ENCODE measurements around the gene STX12.

Gene STX12

DNA sequence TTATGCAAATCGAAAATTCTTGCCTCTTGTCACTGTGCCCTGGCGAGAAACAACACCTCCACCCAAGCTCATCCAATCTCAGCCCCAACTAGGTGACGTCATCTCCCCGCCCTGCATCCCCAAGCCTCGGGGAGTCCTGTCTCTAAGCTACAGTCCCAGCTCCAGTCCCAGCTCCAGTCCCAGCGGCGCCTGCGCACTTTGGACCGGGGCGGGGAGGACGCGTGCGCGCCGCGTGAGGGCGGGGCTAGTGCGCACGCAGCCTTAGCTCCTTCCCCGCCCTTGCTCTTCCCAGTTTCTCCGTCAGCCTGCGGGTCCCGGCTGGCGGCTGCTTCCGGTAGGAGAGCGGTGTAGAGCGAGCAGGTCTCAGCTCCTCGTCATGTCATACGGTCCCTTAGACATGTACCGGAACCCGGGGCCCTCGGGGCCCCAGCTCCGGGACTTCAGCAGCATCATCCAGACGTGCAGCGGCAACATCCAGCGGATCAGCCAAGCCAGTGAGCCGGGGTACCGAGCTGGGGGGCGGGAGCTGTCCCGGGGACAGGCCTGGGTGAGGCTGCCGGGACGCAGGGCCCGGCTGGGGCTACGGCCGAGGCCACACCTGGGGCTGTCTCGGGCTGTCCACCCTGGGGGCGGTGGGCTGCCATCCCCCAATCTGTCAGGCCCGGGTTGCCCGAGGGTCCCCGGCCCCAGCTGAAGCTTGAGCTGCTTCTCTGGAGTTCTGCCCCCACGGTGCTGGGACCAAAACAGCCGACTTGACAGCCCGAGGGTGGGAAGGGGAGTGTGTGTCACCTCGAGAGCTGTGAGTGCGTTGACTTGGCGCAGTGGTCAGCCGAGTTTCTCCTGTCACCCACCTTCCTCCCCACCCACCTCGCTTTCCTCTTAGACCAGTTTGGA, at the start of gene STX12:
Gene STX12 (plus strand): TSS at position 288 of the 894 bp plus-strand sequence. CDS start 89 bp downstream, at position 377.
- peak; percentile 98 for DNase-seq (ENCODE audit: low read depth)

DNA sequence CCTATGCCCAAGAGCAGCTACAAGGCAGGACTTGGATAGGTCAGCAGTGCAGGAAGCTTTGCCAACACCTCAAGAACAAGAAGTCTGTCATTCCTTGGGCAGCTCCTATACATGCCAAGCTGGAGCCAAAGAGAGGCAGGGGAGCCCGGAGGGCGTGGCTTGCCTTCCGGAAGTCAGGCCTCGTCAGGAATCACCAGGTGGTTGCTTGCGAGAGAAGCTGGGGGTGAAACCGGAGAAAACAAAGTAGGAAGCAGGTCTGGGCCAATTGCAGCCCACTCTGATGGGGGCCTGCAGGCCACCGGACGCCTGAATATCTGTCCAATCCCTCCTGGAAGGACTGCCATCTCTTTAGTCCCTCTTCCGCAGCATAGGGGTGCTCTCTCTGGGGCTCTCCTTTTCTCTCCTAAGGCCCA, 48.1 kb upstream of the STX12 start:
- DNase-seq (ENCODE audit: low read depth), result no peak

DNA sequence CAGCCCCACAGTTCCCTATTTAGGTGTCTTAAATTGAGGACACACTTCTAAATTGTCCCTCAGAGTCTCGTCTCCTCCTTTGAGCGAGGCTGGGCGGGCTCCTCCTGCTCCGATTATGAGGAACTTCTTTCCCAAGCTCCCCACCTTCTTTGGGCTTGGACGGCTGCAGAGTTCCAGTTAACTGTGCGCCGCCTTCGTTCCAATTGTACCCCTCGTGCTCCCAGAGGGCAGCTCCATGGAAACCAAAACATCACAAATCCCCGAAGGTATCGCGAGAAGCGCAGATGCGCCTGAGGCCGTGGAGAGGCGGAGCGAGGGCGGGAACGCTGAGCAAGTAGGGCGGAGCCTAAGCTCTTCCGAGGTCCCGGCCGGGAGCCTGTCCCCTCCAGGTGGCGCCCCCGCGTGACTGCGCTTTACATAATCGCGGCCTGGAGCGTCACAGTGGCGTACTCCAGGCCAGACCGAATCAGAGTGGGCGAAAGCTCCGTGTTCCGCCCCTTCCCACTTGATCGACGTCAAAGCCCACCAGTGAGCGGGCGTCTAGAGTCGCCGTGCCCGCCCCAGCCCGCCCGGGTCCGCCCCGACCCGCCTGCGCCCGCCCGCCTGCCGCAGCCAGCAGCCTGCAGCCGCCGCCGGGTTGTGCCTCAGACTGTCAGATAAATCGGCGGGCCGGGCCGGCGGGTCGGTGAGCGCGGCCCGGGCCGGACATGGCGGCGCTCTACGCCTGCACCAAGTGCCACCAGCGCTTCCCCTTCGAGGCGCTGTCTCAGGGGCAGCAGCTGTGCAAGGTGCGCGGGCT, 47.4 kb upstream of the STX12 start, which contains the start of gene FAM76A:
Gene FAM76A (plus strand): TSS at position 588 of the 799 bp plus-strand sequence. CDS start 120 bp downstream, at position 708.
- peak; percentile 98 for DNase-seq (ENCODE audit: low read depth)

DNA sequence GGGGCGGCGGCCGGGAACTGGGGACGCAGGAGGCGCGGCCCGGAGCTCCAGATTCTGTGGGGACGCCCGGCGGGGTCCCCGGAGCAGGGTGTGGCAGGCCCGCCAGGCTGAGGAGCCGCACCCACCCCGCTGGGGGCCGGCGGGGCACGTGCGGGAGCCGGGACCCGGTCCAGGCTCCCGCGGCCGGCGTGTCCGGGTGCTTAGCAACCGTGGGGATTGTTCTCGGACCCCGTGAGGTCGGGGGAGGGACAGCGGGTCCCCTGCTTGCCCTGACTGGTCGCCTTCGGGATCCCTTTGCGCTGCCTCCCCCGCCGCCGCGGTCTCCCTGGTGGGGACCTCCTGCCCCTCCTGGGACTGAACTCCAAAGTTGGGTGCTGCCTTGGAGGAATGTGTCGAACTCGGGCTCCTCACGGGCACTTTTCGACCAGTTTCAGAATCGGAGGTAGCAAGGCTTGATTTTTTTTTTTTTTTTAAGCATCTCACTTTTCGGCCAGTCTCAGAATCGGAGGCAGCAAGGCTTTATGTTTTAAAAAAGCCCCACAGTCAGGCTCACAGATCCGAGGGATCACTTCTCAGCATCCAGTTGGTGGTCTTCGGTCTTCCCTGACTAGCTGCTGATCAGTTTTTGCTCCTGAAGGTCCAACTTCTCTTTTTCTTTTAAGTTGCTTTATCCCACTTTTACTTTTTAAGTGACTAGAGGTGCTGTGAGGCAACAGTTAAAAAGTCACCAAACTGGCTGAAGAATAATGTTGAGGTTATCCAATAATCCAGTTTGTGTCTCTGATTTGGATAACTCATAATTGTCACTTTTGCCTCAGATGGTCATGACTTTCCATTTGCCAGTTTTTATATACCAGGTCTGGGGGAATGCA, 46.6 kb upstream of the STX12 start:
- peak; percentile 29 for DNase-seq (ENCODE audit: low read depth)

DNA sequence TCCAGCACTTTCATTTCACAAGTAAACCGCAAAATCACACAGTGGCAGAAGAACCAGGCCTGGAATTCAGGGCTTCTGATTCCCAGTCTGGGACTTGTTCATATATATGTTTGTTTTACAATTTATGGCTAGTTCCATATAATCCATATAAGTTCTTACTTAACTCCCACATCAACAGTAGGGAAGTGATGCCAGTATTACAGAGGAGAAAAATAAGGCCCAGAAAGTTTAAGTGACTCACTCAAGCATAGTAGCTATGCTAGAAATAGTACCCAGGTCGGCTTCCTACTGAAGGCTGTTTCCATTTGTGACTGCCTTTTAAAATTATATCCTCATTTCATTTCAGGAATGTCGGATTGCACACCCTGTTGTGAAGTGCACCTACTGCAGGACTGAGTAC, 45.9 kb upstream of the STX12 start:
- DNase-seq (ENCODE audit: low read depth), result no peak

DNA sequence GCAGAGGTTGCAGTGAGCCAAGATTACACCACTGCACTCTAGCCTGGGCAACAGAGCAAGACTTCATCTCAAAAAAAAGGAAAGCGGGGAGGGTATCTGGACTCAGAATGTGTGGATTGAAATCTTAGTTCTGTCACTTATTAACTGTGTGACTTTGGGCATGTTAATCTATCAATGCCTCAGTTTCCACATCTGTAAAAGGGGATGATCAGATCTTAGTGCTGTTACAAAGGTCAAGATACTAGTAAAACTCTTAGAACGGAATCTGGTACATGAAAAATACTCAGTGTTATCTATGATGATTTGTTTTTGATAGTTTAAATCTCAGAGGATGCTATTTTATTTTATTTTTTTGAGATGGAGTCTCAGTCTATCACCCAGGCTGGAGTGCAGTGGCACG, 36.8 kb upstream of the STX12 start:
- no peak for DNase-seq (ENCODE audit: low read depth)

DNA sequence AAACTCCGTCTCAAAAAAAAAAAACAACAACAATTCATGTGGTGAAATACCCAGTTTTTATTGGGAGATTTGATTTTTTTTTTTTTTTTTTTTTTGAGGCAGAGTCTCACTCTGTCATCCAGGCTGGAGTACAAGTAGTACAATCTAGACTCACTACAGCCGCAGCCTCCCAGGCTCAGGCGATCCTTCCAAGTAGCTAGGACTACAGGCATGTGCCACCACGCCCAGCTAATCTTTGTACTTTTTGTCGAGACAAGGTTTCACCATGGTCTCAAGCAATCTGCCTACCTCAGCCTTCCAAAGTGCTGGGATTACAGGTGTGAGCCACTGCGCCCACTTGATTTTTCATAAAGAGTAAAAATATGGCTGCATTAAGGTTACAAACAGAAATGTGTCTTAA, 31.9 kb upstream of the STX12 start:
- DNase-seq (ENCODE audit: low read depth), result no peak

DNA sequence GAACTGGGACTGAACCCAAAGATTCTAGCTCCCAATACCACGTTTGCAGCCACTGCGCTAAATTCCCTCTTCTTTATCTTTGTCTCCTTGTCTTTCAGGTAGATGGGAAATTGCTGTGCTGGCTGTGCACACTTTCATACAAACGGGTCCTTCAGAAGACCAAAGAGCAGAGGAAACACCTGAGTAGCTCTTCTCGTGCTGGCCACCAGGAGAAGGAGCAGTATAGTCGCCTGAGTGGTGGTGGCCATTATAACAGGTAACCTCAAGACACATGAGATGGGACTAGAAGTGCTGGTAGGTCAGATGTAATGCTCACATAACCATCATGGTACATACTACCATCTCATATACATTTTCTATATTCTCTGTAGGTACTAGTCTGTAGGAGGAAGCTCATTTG, 28.5 kb upstream of the STX12 start:
- no peak for DNase-seq (ENCODE audit: low read depth)

DNA sequence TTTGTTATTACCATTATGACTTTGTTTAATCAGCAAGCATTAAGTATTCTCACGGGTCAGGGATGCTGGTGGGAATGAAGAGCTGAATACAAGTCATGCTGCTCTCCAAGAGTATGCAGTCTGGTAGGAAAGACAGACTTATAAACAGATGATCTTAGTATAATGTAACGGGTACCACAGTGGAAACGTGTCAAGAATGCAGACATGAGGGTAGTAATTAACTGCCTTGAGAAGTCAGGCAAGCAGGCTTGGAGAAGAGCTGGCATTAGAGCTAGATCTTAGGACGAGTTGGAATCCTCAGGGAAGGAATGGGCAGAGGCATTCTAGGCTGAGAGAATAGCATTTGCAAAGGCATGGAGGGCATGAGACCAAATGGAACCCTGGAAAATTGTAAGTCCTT, 27.6 kb upstream of the STX12 start:
- no peak for DNase-seq (ENCODE audit: low read depth)

DNA sequence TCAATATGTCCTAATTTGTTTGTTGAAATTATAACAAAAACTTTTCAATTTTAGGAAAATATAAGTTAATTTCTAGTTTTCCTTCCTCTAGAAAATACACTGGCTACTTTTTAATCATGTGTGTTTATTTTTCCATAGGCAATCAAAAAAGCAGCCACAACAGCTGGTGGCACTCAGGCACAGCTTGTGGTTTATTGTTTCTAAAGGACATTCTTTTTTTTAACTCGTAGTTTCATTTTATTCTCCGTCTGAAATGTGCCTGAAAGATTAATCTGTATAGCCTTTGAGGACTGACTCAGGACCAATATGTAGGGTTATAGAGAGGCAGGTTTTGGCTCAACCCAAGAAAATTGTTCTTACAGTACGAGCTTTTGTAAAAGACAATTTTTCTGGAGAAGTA, 20.7 kb upstream of the STX12 start:
- DNase-seq (ENCODE audit: low read depth), result no peak

DNA sequence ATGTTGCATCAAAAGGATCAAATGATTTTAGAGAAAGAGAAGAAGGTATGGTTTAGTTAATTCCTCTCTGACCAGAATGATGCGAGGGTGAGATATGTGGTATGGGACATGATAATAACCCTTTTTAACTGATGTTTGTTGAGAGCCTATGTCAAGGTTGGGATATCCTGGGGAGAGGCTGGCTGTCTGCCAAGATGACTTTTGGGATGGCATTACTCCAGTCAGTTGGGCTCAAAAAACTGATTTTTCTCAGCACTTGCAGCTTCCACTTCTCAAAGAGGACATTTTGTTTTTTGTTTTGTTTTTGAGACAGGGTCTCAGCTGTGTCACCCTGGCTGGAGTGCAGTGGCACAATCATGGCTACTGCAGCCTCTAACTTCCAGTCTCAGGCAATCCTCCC, 17.7 kb upstream of the STX12 start:
- DNase-seq (ENCODE audit: low read depth), result no peak

DNA sequence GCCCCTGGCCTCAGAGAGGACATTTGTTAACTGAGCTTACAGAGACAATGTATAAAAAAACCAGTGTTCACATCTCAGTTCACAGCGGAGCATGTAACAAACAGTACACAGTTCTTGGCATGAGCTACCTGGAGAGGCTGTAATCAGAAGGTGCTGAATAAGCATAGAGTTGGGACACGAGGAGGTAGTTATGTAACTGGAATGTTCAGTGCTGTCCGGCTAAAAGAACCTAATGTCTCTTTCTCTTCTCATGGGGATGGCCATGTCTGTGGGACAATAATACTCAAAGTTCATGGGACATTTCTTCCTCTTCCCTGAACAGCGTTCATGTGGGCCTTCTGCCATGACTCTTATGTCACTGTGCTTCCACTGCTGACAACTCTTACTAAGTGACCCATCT, 17.2 kb upstream of the STX12 start:
- DNase-seq (ENCODE audit: low read depth), result no peak

DNA sequence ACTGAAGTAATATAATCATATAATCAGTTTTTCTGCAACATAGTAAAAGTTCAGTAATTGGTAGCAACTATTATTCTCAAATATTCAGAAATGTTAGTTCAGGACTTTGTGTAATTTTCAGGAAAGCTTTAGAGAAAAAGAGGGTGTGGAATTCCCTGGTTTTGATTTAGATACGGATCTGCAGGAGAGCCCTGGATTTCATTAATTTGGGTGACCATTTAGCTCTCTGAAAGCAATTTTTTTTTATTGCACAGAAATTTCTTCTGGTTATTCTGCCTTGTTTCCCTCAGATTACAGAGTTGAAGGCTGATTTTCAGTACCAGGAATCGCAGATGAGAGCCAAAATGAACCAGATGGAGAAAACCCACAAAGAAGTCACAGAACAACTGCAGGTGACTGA, 13.8 kb upstream of the STX12 start:
- no peak for DNase-seq (ENCODE audit: low read depth)

DNA sequence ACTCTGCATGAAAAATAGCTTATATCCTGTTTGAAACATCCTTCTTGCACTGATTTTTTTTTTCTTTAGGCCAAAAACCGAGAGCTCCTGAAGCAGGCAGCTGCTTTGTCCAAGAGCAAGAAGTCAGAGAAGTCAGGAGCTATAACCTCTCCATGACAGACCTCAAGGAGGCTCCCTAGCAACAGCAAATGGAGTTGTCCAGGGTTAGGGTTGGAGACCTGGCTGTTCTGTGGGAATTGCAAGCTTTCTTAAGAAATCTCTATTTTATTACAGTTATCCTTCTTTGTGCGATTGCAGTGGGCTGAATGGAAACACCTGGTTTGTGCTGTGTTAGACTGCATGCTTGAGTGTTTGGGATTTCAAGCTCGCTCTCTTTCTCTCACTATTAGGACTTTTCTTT, 12.6 kb upstream of the STX12 start:
- DNase-seq (ENCODE audit: low read depth), result no peak

DNA sequence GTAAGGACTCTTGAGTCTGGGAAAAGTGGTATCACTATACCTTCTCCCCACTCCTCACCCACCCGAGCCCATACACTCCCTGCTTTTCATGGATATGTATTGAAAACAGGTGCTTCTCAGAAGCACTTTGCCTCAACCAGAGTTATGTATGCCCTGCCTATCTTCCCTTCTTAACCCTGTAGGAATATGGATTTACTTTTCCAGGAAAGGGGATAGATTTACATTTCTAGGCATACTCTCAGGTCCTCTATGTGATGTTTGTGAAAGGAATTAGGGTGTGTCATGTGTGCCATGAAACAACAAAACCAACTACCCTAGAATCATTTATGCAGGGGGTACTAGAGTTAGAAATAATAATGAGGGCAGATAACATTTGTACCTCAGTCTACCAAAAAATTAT, 11.0 kb upstream of the STX12 start:
- DNase-seq (ENCODE audit: low read depth), result no peak

DNA sequence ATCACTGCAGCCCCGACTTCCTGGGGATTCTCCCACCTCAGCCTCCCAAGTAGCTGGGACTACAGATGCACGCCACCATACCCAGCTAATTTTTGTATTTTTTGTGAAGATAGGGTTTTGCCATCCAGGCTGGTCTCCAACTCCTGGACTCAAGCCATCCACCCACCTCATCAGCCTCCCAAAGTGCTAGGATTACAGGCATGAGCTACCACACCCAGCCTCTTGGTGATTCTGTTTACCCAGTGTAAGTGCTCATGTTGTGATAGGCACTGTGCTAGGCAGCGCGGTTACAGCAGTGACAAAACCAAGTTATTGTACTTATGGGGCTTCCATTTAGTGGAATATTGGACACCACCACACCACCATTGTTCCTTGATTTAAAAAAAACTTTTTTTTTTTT, 9.7 kb upstream of the STX12 start:
- DNase-seq (ENCODE audit: low read depth), result no peak

DNA sequence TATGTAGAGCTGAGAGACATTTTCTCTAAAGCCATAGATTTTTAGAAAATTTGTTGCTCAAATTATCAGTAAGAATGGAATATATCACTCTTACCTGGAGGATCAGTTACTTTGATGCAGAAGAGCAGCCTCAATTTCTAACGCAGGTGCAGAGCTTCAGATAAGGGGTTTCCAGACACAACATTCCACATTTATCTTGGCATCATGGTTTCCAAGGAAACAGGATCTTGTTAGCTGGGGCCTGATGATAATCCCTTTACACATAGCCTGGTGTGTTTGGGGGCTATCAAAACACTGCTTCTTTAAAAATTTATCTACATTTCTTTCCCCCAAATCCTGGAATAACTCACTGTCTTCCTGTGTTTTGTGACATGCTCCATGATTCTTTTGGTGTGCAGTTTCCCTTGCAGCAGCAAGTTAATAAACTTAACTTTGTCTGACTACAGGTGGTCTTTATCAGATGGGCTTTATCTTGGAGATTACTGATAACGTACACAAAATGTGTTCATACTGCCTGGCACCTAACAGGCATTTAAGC, 2.7 kb upstream of the STX12 start:
- no peak for DNase-seq (ENCODE audit: low read depth)

DNA sequence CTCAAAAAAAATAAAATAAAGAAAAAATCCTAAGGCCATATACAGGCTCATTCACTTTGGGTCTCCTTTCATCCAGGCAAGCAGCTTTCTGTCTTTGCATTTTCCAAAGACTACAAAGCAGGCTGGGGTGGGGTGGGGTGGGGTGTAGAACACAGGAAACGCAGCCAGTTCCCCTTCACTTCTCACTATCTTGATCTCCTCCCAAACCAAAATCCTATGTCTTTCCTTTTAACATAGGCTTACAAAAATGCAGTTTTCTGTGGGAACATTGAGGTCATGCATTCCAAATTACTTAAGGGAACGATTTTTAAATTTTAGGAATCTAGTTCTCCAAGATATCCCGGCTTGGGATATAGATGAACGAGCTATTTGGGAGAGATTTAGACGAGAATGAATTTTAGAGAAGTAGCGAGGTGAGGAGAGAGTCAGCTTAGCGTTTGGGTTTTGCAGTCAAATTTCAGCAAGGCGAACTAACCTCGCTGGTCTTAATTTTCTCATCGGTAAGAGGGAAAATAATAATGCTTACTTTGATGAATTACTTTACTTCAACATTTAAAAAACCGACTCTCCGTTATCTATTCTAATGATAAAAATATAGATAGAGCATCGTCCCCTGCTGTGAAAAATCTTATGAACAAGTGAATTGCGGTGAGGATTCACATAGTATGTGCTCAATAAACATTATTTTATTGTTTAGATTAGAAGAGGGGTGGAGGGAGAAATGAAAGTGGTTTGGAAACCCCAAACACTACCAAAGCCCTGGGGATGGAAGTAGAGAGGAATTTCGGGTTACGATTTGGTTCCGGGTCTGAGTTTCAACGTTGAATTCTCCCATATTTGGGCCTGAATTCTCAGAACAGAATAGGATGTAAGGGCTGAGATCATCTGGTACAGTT, 735 bp upstream of the STX12 start:
- no peak for DNase-seq (ENCODE audit: low read depth)

DNA sequence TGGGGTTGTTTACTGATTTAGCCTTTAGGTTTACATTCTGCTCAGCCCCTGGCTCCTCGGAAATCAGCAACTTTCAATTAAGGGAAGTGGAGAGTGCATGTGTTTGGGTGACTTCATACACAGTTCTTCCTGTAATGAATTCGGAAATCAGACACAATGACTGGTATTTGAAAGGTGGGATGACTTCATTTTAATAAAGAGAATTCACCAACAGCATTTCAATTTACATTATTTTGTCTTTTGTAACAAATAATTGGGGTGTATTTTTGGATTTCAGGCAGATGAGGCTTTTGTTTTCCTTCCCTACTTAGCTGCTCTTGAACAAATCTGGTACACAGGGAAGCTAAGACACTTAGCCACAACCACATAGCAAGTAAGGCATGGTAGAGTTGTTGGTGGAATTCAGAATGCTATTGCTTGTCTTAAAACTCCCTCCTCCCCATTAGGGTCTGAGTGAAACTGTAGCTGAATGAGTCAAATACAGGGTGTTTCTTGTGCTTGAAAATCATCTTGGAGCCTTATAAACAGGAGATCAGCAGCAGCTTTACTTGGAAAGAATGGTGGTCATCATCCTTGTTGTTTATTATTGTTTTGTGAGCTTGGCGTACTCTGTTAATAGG, 917 bp downstream of the STX12 start:
- no peak for DNase-seq (ENCODE audit: low read depth)

DNA sequence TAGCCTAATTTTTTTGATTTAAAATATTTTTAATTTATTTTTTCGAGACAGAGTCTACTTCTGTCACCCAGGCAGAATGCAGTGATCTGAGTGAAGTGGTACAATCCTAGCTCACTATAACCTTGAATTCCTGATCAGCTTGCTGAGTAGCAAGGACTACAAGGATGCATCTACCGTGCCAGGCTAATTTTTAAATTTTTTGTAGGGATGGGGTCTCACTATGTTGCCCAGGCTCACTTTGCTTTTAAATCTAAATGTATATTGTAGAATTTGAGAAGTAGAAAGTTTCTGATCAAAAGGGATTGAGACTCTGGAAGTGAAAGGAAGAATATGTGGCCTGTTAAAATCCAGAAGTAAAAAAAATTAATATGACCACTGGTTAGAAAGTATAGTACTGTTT, 1.6 kb downstream of the STX12 start:
- DNase-seq (ENCODE audit: low read depth), result no peak

All from stimulated activated CD8-positive, alpha-beta memory T cell treated with anti-CD3 and anti-CD28 coated beads, Interleukin-4, amount 100 ng/mL, for 24 hours (primary cell).